Renal cortical epithelial cell (primary cell): ENCODE data around the gene KRTAP2-2. TPM values are rescaled to one million over a fixed set of nuclear protein-coding genes. Genes with fewer than 3 reads are reported as not detected.

Experiments
- DNase-seq: peaks from one replicate; pipeline ENCODE4 v3.0.0-alpha.2; 2011; ENCODE audit warnings: low read depth
- total RNA-seq: library from RNA; depleted of rRNA; stranded (reverse); fragments of >200 nt; gene quantifications from 2 replicates; pipeline ENCODE4 v1.2.3, GENCODE V29; 2014

Gene KRTAP2-2
- total RNA-seq, 1 donor from 2014 or later, result 0.15 TPM

- no peak for DNase-seq
These were observed 28.1 kb downstream of the KRTAP2-2 start, which contains the start of gene KRTAP1-5 for GRCh38 chr17:41026715-41027471. TSS of gene KRTAP1-5 (minus strand) at chr17:41027208. CDS start at chr17:41027155, 53 bp downstream.

GRCh38 chr17:41024697-41025096, 30.3 kb downstream of the KRTAP2-2 start:
- DNase-seq, result no peak

- no peak for DNase-seq
These were observed 34.7 kb downstream of the KRTAP2-2 start for GRCh38 chr17:41020336-41020735.

- DNase-seq, result no peak
These were observed 35.6 kb downstream of the KRTAP2-2 start for GRCh38 chr17:41019415-41019814.

GRCh38 chr17:41018541-41018940, 36.5 kb downstream of the KRTAP2-2 start:
- no peak for DNase-seq

GRCh38 chr17:41016578-41017215, 38.3 kb downstream of the KRTAP2-2 start:
- no peak for DNase-seq

GRCh38 chr17:41015454-41015853, 39.6 kb downstream of the KRTAP2-2 start:
- peak; percentile 34 for DNase-seq

GRCh38 chr17:41013606-41014005, 41.4 kb downstream of the KRTAP2-2 start:
- no peak for DNase-seq

GRCh38 chr17:41013181-41013580, 41.8 kb downstream of the KRTAP2-2 start:
- no peak for DNase-seq

GRCh38 chr17:41012326-41013120, 42.5 kb downstream of the KRTAP2-2 start:
- no peak for DNase-seq

GRCh38 chr17:41010441-41010840, 44.6 kb downstream of the KRTAP2-2 start:
- no peak for DNase-seq

- DNase-seq, result no peak
These were observed 45.1 kb downstream of the KRTAP2-2 start for GRCh38 chr17:41009936-41010335.

GRCh38 chr17:41009301-41009760, 45.7 kb downstream of the KRTAP2-2 start:
- DNase-seq, result peak; percentile 18

GRCh38 chr17:41008811-41009210, 46.2 kb downstream of the KRTAP2-2 start, which contains the start of gene KRTAP3-1:
TSS of gene KRTAP3-1 (minus strand) at chr17:41009128. CDS start at chr17:41009074, 54 bp downstream.
- no peak for DNase-seq

Other genes with a start within 250 kb of the KRTAP2-2 start
- 3.6 and 4.6 TPM in 2 replicates for gene KRT10, start 232.6 kb downstream of the KRTAP2-2 start, total RNA-seq
- gene KRT12, start 188.0 kb downstream of the KRTAP2-2 start, total RNA-seq, result not detected in 2 replicates
- gene KRT20, start 170.0 kb downstream of the KRTAP2-2 start, total RNA-seq, result not detected in 2 replicates
- gene KRT23, start 117.6 kb downstream of the KRTAP2-2 start, total RNA-seq, result 1.2 and 68.1 TPM in 2 replicates
- not detected in 2 replicates for gene KRT39, start 88.3 kb downstream of the KRTAP2-2 start, total RNA-seq
- gene KRT40, start 70.9 kb downstream of the KRTAP2-2 start, total RNA-seq, result not detected in 2 replicates
- gene KRTAP3-3, start 61.1 kb downstream of the KRTAP2-2 start, total RNA-seq, result not detected in 2 replicates
- not detected in 2 replicates for gene KRTAP3-2, start 55.3 kb downstream of the KRTAP2-2 start, total RNA-seq
- gene KRTAP3-1, start 46.1 kb downstream of the KRTAP2-2 start, total RNA-seq, result not detected in 2 replicates
- gene KRTAP1-5, start 28.0 kb downstream of the KRTAP2-2 start, total RNA-seq, result not detected in 2 replicates
- gene KRTAP1-4, start 25.0 kb downstream of the KRTAP2-2 start, total RNA-seq, result not detected in 2 replicates
- not detected in 2 replicates for gene KRTAP1-3, start 20.4 kb downstream of the KRTAP2-2 start, total RNA-seq
- 0.25 and 0.35 TPM in 2 replicates for gene KRTAP1-1, start 13.8 kb downstream of the KRTAP2-2 start, total RNA-seq
- not detected in 2 replicates for gene KRTAP2-1, start 7.9 kb downstream of the KRTAP2-2 start, total RNA-seq
- gene KRTAP2-3, start 4.9 kb upstream of the KRTAP2-2 start, total RNA-seq, result 0.55 and 5.9 TPM in 2 replicates
- not detected in 2 replicates for gene KRTAP2-4, start 10.6 kb upstream of the KRTAP2-2 start, total RNA-seq
- not detected in 2 replicates for gene KRTAP4-7, start 28.9 kb upstream of the KRTAP2-2 start, total RNA-seq
- gene KRTAP4-8, start 42.9 kb upstream of the KRTAP2-2 start, total RNA-seq, result not detected in 2 replicates
- gene KRTAP4-16, start 47.0 kb upstream of the KRTAP2-2 start, total RNA-seq, result not detected in 2 replicates
- gene KRTAP4-9, start 50.2 kb upstream of the KRTAP2-2 start, total RNA-seq, result not detected in 2 replicates
- not detected in 2 replicates for gene KRTAP4-11, start 63.1 kb upstream of the KRTAP2-2 start, total RNA-seq
- not detected in 2 replicates for gene KRTAP4-12, start 69.0 kb upstream of the KRTAP2-2 start, total RNA-seq
- gene KRTAP4-6, start 85.3 kb upstream of the KRTAP2-2 start, total RNA-seq, result not detected in 2 replicates
- gene KRTAP4-5, start 94.6 kb upstream of the KRTAP2-2 start, total RNA-seq, result not detected in 2 replicates
- not detected in 2 replicates for gene KRTAP4-4, start 105.5 kb upstream of the KRTAP2-2 start, total RNA-seq
- not detected in 2 replicates for gene KRTAP4-3, start 113.0 kb upstream of the KRTAP2-2 start, total RNA-seq
- gene KRTAP4-2, start 123.0 kb upstream of the KRTAP2-2 start, total RNA-seq, result not detected in 2 replicates
- not detected in 2 replicates for gene KRTAP4-1, start 129.7 kb upstream of the KRTAP2-2 start, total RNA-seq
- not detected in 2 replicates for gene KRTAP9-1, start 134.7 kb upstream of the KRTAP2-2 start, total RNA-seq
- gene KRTAP9-2, start 171.4 kb upstream of the KRTAP2-2 start, total RNA-seq, result not detected in 2 replicates
- not detected in 2 replicates for gene KRTAP9-3, start 177.2 kb upstream of the KRTAP2-2 start, total RNA-seq
- gene KRTAP9-8, start 182.8 kb upstream of the KRTAP2-2 start, total RNA-seq, result not detected in 2 replicates
- not detected in 2 replicates for gene KRTAP9-4, start 194.5 kb upstream of the KRTAP2-2 start, total RNA-seq
- gene KRTAP9-9, start 200.2 kb upstream of the KRTAP2-2 start, total RNA-seq, result not detected in 2 replicates
- not detected in 2 replicates for gene KRTAP9-6, start 210.1 kb upstream of the KRTAP2-2 start, total RNA-seq
- not detected in 2 replicates for gene KRTAP9-7, start 220.5 kb upstream of the KRTAP2-2 start, total RNA-seq
- gene KRTAP29-1, start 247.6 kb upstream of the KRTAP2-2 start, total RNA-seq, result not detected in 2 replicates